ENCODE measurements around the gene BEX3.
"Not testable (repeated sequence)": the region's sequence is repeated elsewhere in the genome, so short reads cannot be mapped to it uniquely, and the experiment has no call there.

Gene BEX3

GRCh38 chrX:103384672-103385071 is 8.3 kb downstream of the BEX3 start:
- Histone ChIP-seq H3K36me3 (ENCODE audit: low read depth) (no peaks in the 10 kb centered on the region), H3K27ac (ENCODE audit: poor library complexity, severe bottlenecking) (no peak overlapping the region), H3K27me3 (ENCODE audit: insufficient read depth, poor library complexity, severe bottlenecking) (no peaks in the 10 kb centered on the region), H3K4me3 (ENCODE audit: severe bottlenecking) (no peak overlapping the region), H3K9me3 (ENCODE audit: severe bottlenecking) (no peaks in the 10 kb centered on the region), H3K4me1 (ENCODE audit: insufficient read depth, poor library complexity, severe bottlenecking) (no peaks in the 10 kb centered on the region)
- DNase-seq (ENCODE audit: low spot score) (no peak), ATAC-seq (ENCODE audit: low read depth) (no peak)
- no peak for TF ChIP-seq CTCF (IDR thresholded peaks at IDR 0.05; ENCODE audit: poor library complexity, severe bottlenecking)

GRCh38 chrX:103385283-103385830 is 9.0 kb downstream of the BEX3 start:
- not testable (repeated sequence) for ATAC-seq (ENCODE audit: low read depth); DNase-seq (ENCODE audit: low spot score); H3K27ac ChIP-seq (ENCODE audit: poor library complexity, severe bottlenecking); H3K36me3 ChIP-seq (ENCODE audit: low read depth); H3K4me1 ChIP-seq (ENCODE audit: insufficient read depth, poor library complexity, severe bottlenecking); H3K4me3 ChIP-seq (ENCODE audit: severe bottlenecking); H3K9me3 ChIP-seq (ENCODE audit: severe bottlenecking); H3K27me3 ChIP-seq (ENCODE audit: insufficient read depth, poor library complexity, severe bottlenecking)

GRCh38 chrX:103386332-103386731 is 10.0 kb downstream of the BEX3 start:
- no peaks in the 10 kb centered on the region for H3K27me3 ChIP-seq (ENCODE audit: insufficient read depth, poor library complexity, severe bottlenecking)
- no peak for ATAC-seq (ENCODE audit: low read depth)
- H3K36me3 ChIP-seq (ENCODE audit: low read depth): no peaks in the 10 kb centered on the region
- H3K4me3 ChIP-seq (ENCODE audit: severe bottlenecking): no peak overlapping the region
- no peaks in the 10 kb centered on the region for H3K9me3 ChIP-seq (ENCODE audit: severe bottlenecking)
- no peak overlapping the region for H3K27ac ChIP-seq (ENCODE audit: poor library complexity, severe bottlenecking)
- no peak for DNase-seq (ENCODE audit: low spot score)
- no peak for TF ChIP-seq CTCF (IDR thresholded peaks at IDR 0.05; ENCODE audit: poor library complexity, severe bottlenecking)
- H3K4me1 ChIP-seq (ENCODE audit: insufficient read depth, poor library complexity, severe bottlenecking): no peaks in the 10 kb centered on the region

- H3K36me3 ChIP-seq (ENCODE audit: low read depth): no peaks in the 10 kb centered on the region
- no peak for TF ChIP-seq CTCF (IDR thresholded peaks at IDR 0.05; ENCODE audit: poor library complexity, severe bottlenecking)
- no peak for ATAC-seq (ENCODE audit: low read depth)
These were observed 17.1 kb downstream of the BEX3 start for GRCh38 chrX:103393487-103393886.

GRCh38 chrX:103396186-103396585 is 19.8 kb downstream of the BEX3 start:
- TF ChIP-seq CTCF (IDR thresholded peaks at IDR 0.05; ENCODE audit: poor library complexity, severe bottlenecking): no peak
- peaks cover 24% of the 10 kb centered on the region for H3K4me1 ChIP-seq (ENCODE audit: insufficient read depth, poor library complexity, severe bottlenecking)
- no peak for DNase-seq (ENCODE audit: low spot score)
- H3K27ac ChIP-seq (ENCODE audit: poor library complexity, severe bottlenecking): no peak overlapping the region
- no peaks in the 10 kb centered on the region for H3K9me3 ChIP-seq (ENCODE audit: severe bottlenecking)
- no peaks in the 10 kb centered on the region for H3K27me3 ChIP-seq (ENCODE audit: insufficient read depth, poor library complexity, severe bottlenecking)
- no peak for ATAC-seq (ENCODE audit: low read depth)
- H3K36me3 ChIP-seq (ENCODE audit: low read depth): no peaks in the 10 kb centered on the region
- no peak overlapping the region for H3K4me3 ChIP-seq (ENCODE audit: severe bottlenecking)

More at GRCh38 chrX:103393487-103393886, 17.1 kb downstream of the BEX3 start:
- no peak for DNase-seq (ENCODE audit: low spot score)
- Histone ChIP-seq H3K4me3 (ENCODE audit: severe bottlenecking) (no peak overlapping the region), H3K27me3 (ENCODE audit: insufficient read depth, poor library complexity, severe bottlenecking) (no peaks in the 10 kb centered on the region), H3K4me1 (ENCODE audit: insufficient read depth, poor library complexity, severe bottlenecking) (peaks cover 4% of the 10 kb centered on the region), H3K27ac (ENCODE audit: poor library complexity, severe bottlenecking) (no peak overlapping the region), H3K9me3 (ENCODE audit: severe bottlenecking) (no peaks in the 10 kb centered on the region)

All from RWPE2 (cell line).